Anterior cingulate cortex (tissue), 58 donors: ENCODE data around the gene MBIP.
"Not testable (repeated sequence)": the region's sequence is repeated elsewhere in the genome, so short reads cannot be mapped to it uniquely, and the experiment has no call there.

ENCODE experiments used
- DNase-seq, 58 donors: peaks; one replicate each; lab custom pipeline; 2025; lab: John Stamatoyannopoulos, UW

MBIP gene

GRCh38 chr14:36320200-36320896 lies at the start of gene MBIP:
Gene MBIP (minus strand): TSS chr14:36320637. CDS start chr14:36320588, 49 bp downstream.
- DNase-seq, result peak; percentile 36 to 96 (median 86)

- DNase-seq, result no peak
These were observed 47.7 kb upstream of the MBIP start for GRCh38 chr14:36367985-36368774.

GRCh38 chr14:36365766-36366165 lies 45.3 kb upstream of the MBIP start:
- DNase-seq, result no peak

- DNase-seq, result peak in 1 of 58 donors; percentile 0
These were observed 43.3 kb upstream of the MBIP start for GRCh38 chr14:36363704-36364103.

- no peak for DNase-seq
These were observed 42.2 kb upstream of the MBIP start for GRCh38 chr14:36362648-36363047.

GRCh38 chr14:36361210-36361853 lies 40.9 kb upstream of the MBIP start:
- DNase-seq, result no peak

GRCh38 chr14:36356862-36357261 lies 36.4 kb upstream of the MBIP start:
- no peak for DNase-seq

- no peak for DNase-seq
These were observed 25.6 kb upstream of the MBIP start for GRCh38 chr14:36346052-36346451.

GRCh38 chr14:36344211-36344610 lies 23.8 kb upstream of the MBIP start:
- DNase-seq, result no peak

- not testable (repeated sequence) for DNase-seq
These were observed 21.4 kb upstream of the MBIP start for GRCh38 chr14:36341811-36342210.

- no peak for DNase-seq
These were observed 19.9 kb upstream of the MBIP start for GRCh38 chr14:36340276-36340890.

- no peak for DNase-seq
These were observed 19.4 kb upstream of the MBIP start for GRCh38 chr14:36339816-36340215.

- DNase-seq, result no peak
These were observed 12.7 kb upstream of the MBIP start for GRCh38 chr14:36333119-36333518.

- DNase-seq, result not testable (repeated sequence)
These were observed 7.1 kb upstream of the MBIP start for GRCh38 chr14:36327573-36327972.

- no peak for DNase-seq
These were observed 5.4 kb upstream of the MBIP start for GRCh38 chr14:36325853-36326252.

GRCh38 chr14:36324897-36325296 lies 4.5 kb upstream of the MBIP start:
- DNase-seq, result no peak

GRCh38 chr14:36320897-36321381 lies 502 bp upstream of the MBIP start:
- DNase-seq, result peak in 1 of 58 donors; percentile 11

- DNase-seq, result no peak
These were observed 588 bp downstream of the MBIP start for GRCh38 chr14:36319899-36320199.

GRCh38 chr14:36317650-36318049 lies 2.8 kb downstream of the MBIP start:
- no peak for DNase-seq

GRCh38 chr14:36316131-36316530 lies 4.3 kb downstream of the MBIP start:
- DNase-seq, result no peak
